NCI-H2029 (cell line): ENCODE data around the gene KIRREL3.
A peak's percentile ranks its signal among the peaks of the same experiment; 100 is the strongest.

Source experiments
- DNase-seq: peaks from one replicate; lab custom pipeline; 2025; lab: John Stamatoyannopoulos, UW

Gene KIRREL3

GRCh38 chr11:126440276-126440675, 560.3 kb downstream of the KIRREL3 start:
- no peak for DNase-seq

DNA sequence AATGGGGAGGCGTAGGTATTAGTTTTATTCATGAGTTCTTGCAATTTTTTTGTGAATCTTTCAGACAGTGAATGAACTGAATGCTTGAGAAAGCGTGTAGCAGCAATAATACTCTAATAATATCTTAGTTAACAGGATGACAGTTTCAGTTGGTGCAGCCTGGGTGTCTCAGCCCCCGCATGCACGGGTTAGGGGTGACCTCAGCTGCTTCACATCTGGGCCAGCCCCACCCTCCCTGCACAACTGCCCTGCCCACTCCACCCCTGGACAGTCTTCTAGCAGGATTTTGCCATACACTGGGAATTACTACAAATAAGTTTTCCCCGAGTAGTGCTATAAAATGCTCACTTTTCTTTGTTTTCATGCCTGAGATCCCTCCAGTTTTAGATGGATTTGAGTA, 561.9 kb downstream of the KIRREL3 start:
- DNase-seq, result no peak

DNA sequence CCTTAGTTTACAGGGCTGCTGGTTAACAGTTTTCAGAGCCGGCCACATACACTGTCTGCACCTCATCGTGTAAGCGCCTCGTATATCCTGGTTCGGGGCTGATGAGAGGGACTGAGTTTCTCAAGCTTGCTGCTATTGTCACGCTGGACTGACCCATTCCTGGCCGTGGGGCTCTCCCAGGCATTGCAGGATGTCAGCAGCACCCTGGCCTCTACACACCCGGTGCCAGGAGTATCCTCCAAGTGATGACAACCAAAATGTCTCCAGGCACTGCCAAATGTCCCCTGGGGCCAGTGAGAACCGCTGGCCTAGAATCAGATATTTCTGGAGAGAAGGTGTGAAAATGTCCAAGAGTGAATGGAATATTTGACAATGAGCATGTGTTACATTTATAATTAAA, 562.3 kb downstream of the KIRREL3 start:
- DNase-seq, result no peak

DNA sequence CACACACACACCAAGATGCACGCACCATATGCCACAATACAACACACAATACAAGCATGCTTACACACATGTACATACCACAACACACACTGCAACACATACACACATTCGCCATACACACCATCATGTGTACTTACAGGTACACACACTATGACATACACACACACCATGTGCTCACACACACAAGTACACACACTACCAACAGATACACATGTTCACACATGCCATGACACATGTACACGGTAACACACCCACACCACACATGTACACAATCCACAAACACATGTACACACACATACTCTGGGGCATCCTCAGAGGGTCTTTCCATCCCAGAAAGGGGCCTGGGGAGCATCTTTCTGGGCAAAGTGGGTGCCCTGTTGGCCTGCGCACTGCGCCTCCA, 562.8 kb downstream of the KIRREL3 start:
- DNase-seq, result no peak

DNA sequence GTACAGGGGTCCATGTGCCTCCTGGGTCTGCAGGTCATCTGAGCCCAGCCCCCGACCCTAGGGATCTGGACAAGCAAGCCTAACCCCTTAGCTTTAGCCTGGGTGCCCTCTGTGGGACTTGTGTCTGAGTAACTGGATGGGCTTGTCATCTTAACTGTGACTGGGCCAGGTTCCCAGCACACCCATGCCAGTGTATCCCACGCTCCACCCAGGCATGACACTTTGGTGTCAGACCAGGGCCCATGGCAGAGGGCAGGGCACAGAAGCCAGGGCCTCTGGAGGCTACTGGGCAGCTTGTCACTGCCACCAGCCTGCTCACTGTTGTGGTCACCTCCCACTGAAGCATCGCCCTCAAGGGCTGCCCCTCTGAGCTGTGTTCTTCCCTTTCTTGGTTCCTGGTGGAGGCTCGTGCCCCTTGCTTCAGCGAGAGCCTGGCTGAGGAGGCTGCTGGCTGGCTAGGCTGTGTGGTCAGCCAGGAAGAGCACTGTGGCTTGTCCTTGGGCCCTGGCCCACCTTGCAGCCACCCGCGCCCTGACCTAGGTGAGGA, 564.3 kb downstream of the KIRREL3 start:
- no peak for DNase-seq

DNA sequence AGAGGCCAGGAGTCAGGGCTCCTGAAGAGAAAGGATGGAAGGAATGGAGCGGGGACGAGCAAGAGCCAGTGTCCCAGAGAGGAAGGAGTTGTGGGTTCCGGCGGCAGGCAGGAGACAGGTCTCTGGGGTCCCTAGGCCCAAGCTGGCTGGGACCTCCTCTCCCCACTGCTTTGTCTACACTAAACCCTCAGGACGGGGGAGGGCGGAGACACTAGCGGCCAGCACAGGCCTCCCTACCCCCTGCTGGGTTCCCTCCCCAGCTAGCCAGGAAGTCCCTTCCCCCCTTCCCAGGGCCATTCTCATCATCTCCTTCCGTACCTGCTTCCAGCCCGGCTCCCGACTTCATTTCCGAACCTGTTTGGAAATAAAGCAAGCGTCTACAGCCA, 565.6 kb downstream of the KIRREL3 start:
- no peak for DNase-seq

GRCh38 chr11:126433989-126434949, 566.3 kb downstream of the KIRREL3 start:
- DNase-seq, result no peak

GRCh38 chr11:126433244-126433846, 567.2 kb downstream of the KIRREL3 start:
- DNase-seq, result no peak

- no peak for DNase-seq
These were observed 568.0 kb downstream of the KIRREL3 start for GRCh38 chr11:126432525-126432924.

DNA sequence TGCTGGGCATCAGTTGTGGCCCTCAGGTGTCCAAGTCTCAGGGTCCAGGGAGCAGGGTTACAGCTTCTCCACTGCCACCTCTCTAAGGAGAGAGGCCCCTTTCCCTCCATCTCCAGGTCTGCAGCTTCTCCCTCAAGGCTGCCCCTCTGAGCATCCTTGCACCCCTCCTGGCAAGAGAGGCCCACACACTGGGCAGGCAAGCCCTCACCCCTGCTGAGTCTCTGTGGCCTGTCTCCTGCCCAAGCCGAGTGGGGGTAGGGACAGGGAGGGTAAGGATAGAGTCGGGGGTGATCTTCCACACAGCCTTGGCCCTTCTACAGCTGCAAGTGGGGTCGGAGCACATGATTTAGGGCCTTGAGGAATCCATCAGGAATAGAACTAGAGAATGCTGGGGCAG, 568.5 kb downstream of the KIRREL3 start:
- DNase-seq, result no peak

- no peak for DNase-seq
These were observed 569.0 kb downstream of the KIRREL3 start for GRCh38 chr11:126431401-126432064.

DNA sequence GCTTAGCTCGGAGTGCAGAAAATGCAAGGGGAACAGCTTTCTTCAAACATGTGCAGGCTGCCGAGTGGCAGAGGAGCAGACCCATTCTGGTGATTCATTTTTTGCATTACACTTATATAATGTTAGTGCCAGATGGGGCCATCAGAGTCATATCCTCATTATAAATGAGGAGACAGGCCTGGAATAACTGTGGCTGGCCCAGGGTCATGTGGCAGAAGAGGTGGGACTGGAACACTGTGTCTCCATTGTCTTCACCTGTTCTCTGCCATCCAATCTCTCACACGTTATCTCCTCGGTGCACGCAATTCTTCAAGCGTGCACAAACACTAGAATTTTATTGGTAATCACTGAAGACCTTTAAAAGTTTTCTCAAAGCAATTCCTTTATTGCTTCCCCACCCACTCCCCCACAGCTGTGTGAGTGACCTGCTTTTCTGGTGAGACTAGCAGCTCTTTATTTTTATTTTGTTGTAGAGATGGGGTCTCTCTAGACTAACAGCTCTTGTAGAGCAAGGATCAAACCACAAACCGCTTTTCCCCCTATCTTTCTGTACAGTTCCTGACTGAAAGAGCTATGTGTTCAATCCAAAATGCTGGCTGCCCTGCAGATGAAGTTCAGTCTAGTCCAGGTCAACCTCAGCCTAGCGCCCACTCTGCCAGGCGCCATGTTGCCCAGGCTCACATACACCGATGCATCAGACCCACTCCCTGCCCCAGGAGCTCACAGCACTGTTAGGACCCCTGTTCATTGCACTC, 569.8 kb downstream of the KIRREL3 start:
- DNase-seq, result no peak

- peak; percentile 19 for DNase-seq
These were observed 573.5 kb downstream of the KIRREL3 start for GRCh38 chr11:126426820-126427749.

GRCh38 chr11:126426106-126426505, 574.5 kb downstream of the KIRREL3 start:
- DNase-seq, result no peak

- DNase-seq, result no peak
These were observed 576.0 kb downstream of the KIRREL3 start for GRCh38 chr11:126424471-126425039.

DNA sequence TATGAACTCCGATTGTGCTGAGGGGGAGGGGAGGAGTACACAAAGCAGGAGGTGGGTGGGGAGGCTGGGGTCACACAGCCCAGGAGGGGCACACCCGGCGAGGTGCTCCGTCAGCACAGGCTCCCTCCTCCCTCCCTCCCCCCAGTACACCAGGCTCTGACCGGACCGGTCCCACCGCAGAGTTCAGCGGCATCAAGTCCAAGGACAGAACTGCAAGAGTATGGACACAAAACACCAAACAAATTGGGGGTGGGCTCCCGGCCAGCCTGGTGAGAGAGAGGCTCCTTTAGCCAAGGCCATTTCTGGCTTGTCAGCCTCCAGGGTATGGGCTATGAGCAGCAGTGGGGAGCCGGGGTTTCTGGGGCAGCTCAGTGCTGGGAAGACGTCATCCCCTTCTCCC, 576.8 kb downstream of the KIRREL3 start:
- DNase-seq, result no peak

DNA sequence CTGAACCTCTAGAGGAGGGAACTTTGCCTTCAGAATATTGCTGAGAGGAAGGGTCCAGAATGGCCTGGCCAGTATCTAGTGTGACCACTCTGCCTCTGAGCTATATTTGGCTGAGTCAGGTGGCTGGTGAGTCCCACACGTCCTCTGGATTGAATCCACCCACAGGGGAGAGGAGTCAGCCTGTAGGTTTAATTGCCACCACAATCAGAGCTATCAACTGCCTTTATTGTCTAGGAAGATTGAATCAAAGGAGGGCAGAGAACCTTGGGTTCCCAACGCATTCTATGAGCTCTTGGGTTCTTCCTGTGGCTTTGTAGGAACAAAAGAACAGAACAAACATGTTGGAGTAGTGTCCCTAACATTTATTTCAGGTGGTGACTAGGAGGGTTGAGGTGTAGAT, 577.4 kb downstream of the KIRREL3 start:
- no peak for DNase-seq

DNA sequence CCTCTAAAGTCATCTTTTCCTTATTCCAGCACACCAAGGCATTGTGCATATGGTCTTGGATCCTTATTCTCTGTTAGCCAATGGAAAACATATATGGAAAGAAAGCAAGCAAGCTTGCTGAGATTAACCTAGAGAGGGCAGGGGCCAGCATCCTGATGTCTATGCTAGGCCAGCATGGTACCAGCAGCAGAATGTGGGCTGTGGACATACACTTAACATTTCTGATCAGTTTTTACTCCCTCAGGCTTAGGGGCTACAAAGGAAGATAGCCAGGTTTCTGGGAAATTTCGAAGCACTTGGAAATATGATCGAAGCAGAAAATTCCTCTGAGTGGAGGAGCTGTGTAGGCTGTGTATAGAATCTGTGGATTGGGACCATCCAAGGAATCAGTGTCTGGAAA, 578.1 kb downstream of the KIRREL3 start:
- no peak for DNase-seq

- DNase-seq, result no peak
These were observed 579.3 kb downstream of the KIRREL3 start for GRCh38 chr11:126421271-126421671.

- no peak for DNase-seq
These were observed 579.8 kb downstream of the KIRREL3 start for GRCh38 chr11:126420698-126421256.
